Gastrocnemius medialis (tissue), 4 donors: ENCODE measurements around the gene DCC.

ENCODE experiments used
- CTCF ChIP-seq, 5 experiments: fragments of 450-650 bp in 3 of 5; fragments of 200-600 bp in 2 of 5; sonication (generic) in 2 of 5; IDR thresholded peaks in 4 of 5; conservative IDR thresholded peaks in 1 of 5; 1 replicate in 4 of 5; 2 replicates in 1 of 5; pipeline ENCODE4 v1.5.1; 2016 to 2019; ENCODE audit warnings: antibody characterized with exemption in 5 of 5, mild to moderate bottlenecking in 3 of 5, moderate library complexity in 3 of 5
- POLR2A ChIP-seq, 2 donors: fragments of 450-650 bp; IDR thresholded peaks; one replicate each; pipeline ENCODE4 v1.6.1; 2017; ENCODE audit warnings: antibody characterized with exemption in 2 of 2, mild to moderate bottlenecking in 2 of 2, moderate library complexity in 2 of 2

DNA sequence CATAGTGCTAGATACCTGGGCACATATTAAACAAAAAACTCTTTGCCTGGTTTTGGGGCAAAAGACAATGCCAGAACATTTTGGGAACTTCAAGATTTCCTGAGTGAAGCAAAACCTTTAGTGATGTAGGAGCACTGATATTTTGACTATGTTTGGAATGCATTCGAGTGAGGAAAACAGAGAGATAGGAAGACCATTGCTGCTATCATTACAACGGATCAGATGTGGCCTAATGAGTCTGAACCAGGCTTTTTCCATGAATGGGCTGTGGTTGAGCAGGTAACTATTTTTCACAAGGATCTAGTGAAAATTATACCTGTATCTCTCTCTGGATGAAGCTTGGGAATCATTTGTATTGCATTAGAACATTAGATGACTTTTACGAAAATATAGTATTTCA lies 562.2 kb downstream of the DCC start:
- TF ChIP-seq CTCF (IDR thresholded peaks at IDR 0.05 in 4 of 5, conservative IDR thresholded peaks at IDR 0.05 in 1 of 5) (no peak), POLR2A (IDR thresholded peaks at IDR 0.05) (no peak)
